ENCODE results near the gene TFF1.

GRCh38 chr21:42401154-42401553, 34.8 kb upstream of the TFF1 start:
- TF ChIP-seq REST (IDR thresholded peaks at IDR 0.05; ENCODE audit: insufficient replicate concordance, low read depth) = no peak
- no peak for TF ChIP-seq CTCF (IDR thresholded peaks at IDR 0.05; ENCODE audit: insufficient read depth, low read length)
- no peak for TF ChIP-seq SPI1 (IDR thresholded peaks at IDR 0.05; ENCODE audit: borderline replicate concordance, low read depth)
- TF ChIP-seq GABPA (IDR thresholded peaks at IDR 0.05; ENCODE audit: low read depth) = no peak
- no peak for TF ChIP-seq POLR2AphosphoS5 (IDR thresholded peaks at IDR 0.05; ENCODE audit: low read depth)

Measured in HL-60 (cell line).